IMR-90 (cell line): Measurements from ENCODE around the gene LRP1B. TPM values are rescaled to one million over a fixed set of nuclear protein-coding genes. Genes with fewer than 3 reads are reported as not detected.

ENCODE experiments used
- ATAC-seq: fragments of 200-7000 bp; cut with Tn5 transposase; 2 replicates; pipeline ENCODE4 v1.9.1; 2020; ENCODE audit warnings: low read depth, mild to moderate bottlenecking, moderate library complexity
- BruUV-seq: library from RNA; stranded (reverse); fragments of 400-500 nt; replicated peaks from 2 replicates; lab custom pipeline; 2021; lab: Mats Ljungman, UMichigan
- CTCF ChIA-PET: fragments of 300-600 bp; formaldehyde crosslinking; extraction: SDS; loops from one replicate; lab custom pipeline; 2021; ENCODE audit warnings: antibody characterized with exemption; lab: Yijun Ruan, JAX
- POLR2A ChIA-PET: fragments of 300-600 bp; sonication (Branson Sonifier 250); formaldehyde crosslinking; loops from one replicate; lab custom pipeline; 2022; ENCODE audit warnings: antibody characterized with exemption; ENCODE audit not compliant: unreplicated experiment; lab: Charles Lee
- DNase-seq: peaks from one replicate; pipeline ENCODE4 v3.0.0; 2013
- H2AFZ ChIP-seq: replicated peaks from 2 replicates; pipeline ENCODE3; 2013; ENCODE audit warnings: low read length, mild to moderate bottlenecking; ENCODE audit not compliant: poor library complexity
- H2AK5ac ChIP-seq: 2 replicates; pipeline ENCODE4 v1.6.1; 2013; ENCODE audit warnings: low read depth, low read length, inconsistent platforms
- H2AK9ac ChIP-seq: replicated peaks from 2 replicates; pipeline ENCODE3; 2013; ENCODE audit warnings: mild to moderate bottlenecking, low read depth, low read length, moderate library complexity; ENCODE audit not compliant: poor library complexity
- H2BK120ac ChIP-seq: 2 replicates; pipeline ENCODE4 v1.6.1; 2013; ENCODE audit warnings: low read depth, low read length, inconsistent platforms
- H2BK15ac ChIP-seq: 3 replicates; pipeline ENCODE4 v1.6.1; 2013; ENCODE audit warnings: low read depth, low read length, inconsistent platforms
- H2BK20ac ChIP-seq: 2 replicates; pipeline ENCODE4 v1.6.1; 2013; ENCODE audit warnings: low read depth, mild to moderate bottlenecking, inconsistent platforms, low read length, moderate library complexity
- H2BK5ac ChIP-seq: 2 replicates; pipeline ENCODE4 v1.6.1; 2013; ENCODE audit warnings: mild to moderate bottlenecking, low read depth, low read length, inconsistent platforms; ENCODE audit not compliant: poor library complexity, severe bottlenecking
- H3K14ac ChIP-seq: replicated peaks from 2 replicates; pipeline ENCODE4 v1.6.1; 2013; ENCODE audit warnings: low read depth, low read length, inconsistent platforms
- H3K18ac ChIP-seq: 2 replicates; pipeline ENCODE4 v1.6.1; 2013; ENCODE audit warnings: low read depth, low read length, control low read depth
- H3K23ac ChIP-seq: 2 replicates; pipeline ENCODE4 v1.6.1; 2013; ENCODE audit warnings: low read depth, low read length, inconsistent platforms
- H3K27ac ChIP-seq: 2 replicates; pipeline ENCODE4 v1.5.1; 2013; ENCODE audit warnings: mild to moderate bottlenecking, control low read depth, low read length; ENCODE audit not compliant: insufficient read depth
- H3K27me3 ChIP-seq: 2 replicates; pipeline ENCODE4 v1.6.1; 2013; ENCODE audit warnings: low read length; ENCODE audit not compliant: control insufficient read depth, insufficient read depth
- H3K36me3 ChIP-seq: 2 replicates; pipeline ENCODE4 v1.6.1; 2013; ENCODE audit warnings: low read length, mixed read lengths; ENCODE audit not compliant: control insufficient read depth, insufficient read depth
- H3K4ac ChIP-seq: 2 replicates; pipeline ENCODE4 v1.6.1; 2013; ENCODE audit warnings: low read depth, low read length, inconsistent platforms
- H3K4me1 ChIP-seq: 2 replicates; pipeline ENCODE4 v1.6.1; 2013; ENCODE audit warnings: low read length, mixed read lengths; ENCODE audit not compliant: control insufficient read depth, insufficient read depth
- H3K4me2 ChIP-seq: 2 replicates; pipeline ENCODE4 v1.6.1; 2013; ENCODE audit warnings: low read depth, mild to moderate bottlenecking, control low read depth, low read length, moderate library complexity
- H3K4me3 ChIP-seq: 2 replicates; pipeline ENCODE4 v1.5.1; 2013; ENCODE audit warnings: low read depth, mild to moderate bottlenecking, control low read depth, low read length, moderate library complexity; ENCODE audit not compliant: insufficient read depth
- H3K56ac ChIP-seq: 2 replicates; pipeline ENCODE4 v1.6.1; 2013; ENCODE audit warnings: low read length, inconsistent platforms; ENCODE audit not compliant: insufficient read depth; ENCODE audit errors: extremely low read depth
- H3K79me1 ChIP-seq, 2 experiments: 2 replicates each; pipeline ENCODE4 v1.6.1; 2013; ENCODE audit warnings: low read length in 2 of 2, inconsistent platforms in 1 of 2, low read depth in 1 of 2
- H3K9ac ChIP-seq: 2 replicates; pipeline ENCODE4 v1.6.1; 2013; ENCODE audit warnings: low read depth, low read length, control low read depth
- H3K9me1 ChIP-seq: 2 replicates; pipeline ENCODE4 v1.6.1; 2013; ENCODE audit warnings: low read length, inconsistent platforms; ENCODE audit not compliant: insufficient read depth
- H3K9me3 ChIP-seq: 2 replicates; pipeline ENCODE4 v1.6.1; 2013; ENCODE audit warnings: low read length; ENCODE audit not compliant: control insufficient read depth, insufficient read depth
- H4K20me1 ChIP-seq: 2 replicates; pipeline ENCODE4 v1.6.1; 2013; ENCODE audit warnings: low read length, inconsistent platforms; ENCODE audit not compliant: insufficient read depth
- H4K5ac ChIP-seq: 2 replicates; pipeline ENCODE4 v1.6.1; 2013; ENCODE audit warnings: mild to moderate bottlenecking, low read depth, low read length, control low read depth
- H4K8ac ChIP-seq, 2 experiments: 2 replicates each; pipeline ENCODE4 v1.6.1; 2013; ENCODE audit warnings: low read depth in 2 of 2, low read length in 2 of 2, control low read depth in 1 of 2, inconsistent platforms in 1 of 2
- H4K91ac ChIP-seq: 2 replicates; pipeline ENCODE4 v1.6.1; 2013; ENCODE audit warnings: low read depth, low read length, inconsistent platforms; ENCODE audit not compliant: insufficient read depth
- BHLHE40 ChIP-seq: fragments of 150-350 bp; IDR thresholded peaks from 2 replicates; pipeline ENCODE4 v1.6.1; 2016; ENCODE audit warnings: mild to moderate bottlenecking, low read depth, low read length
- CEBPB ChIP-seq: IDR thresholded peaks from 2 replicates; pipeline ENCODE4 v1.6.1; 2012; ENCODE audit warnings: low read depth, low read length, improper control_type of control experiment
- CHD1 ChIP-seq: IDR thresholded peaks from 2 replicates; pipeline ENCODE4 v1.6.1; 2012; ENCODE audit warnings: low read depth, low read length, improper control_type of control experiment
- CTCF ChIP-seq: conservative IDR thresholded peaks from 2 replicates; pipeline ENCODE4 v1.5.1; 2012; ENCODE audit warnings: mild to moderate bottlenecking, low read depth, low read length, improper control_type of control experiment
- ELK1 ChIP-seq: fragments of 150-350 bp; IDR thresholded peaks from 2 replicates; pipeline ENCODE4 v1.6.1; 2016; ENCODE audit warnings: low read depth, mild to moderate bottlenecking, low read length, moderate library complexity, borderline replicate concordance
- FOS ChIP-seq: fragments of 150-350 bp; IDR thresholded peaks from 2 replicates; pipeline ENCODE4 v1.6.1; 2016; ENCODE audit warnings: low read depth, low read length
- MAFK ChIP-seq: IDR thresholded peaks from 2 replicates; pipeline ENCODE4 v1.6.1; 2012; ENCODE audit warnings: low read depth, low read length, improper control_type of control experiment
- MAZ ChIP-seq: IDR thresholded peaks from 2 replicates; pipeline ENCODE4 v1.6.1; 2012; ENCODE audit warnings: low read depth, mild to moderate bottlenecking, low read length, improper control_type of control experiment, moderate library complexity, borderline replicate concordance
- MXI1 ChIP-seq: IDR thresholded peaks from 2 replicates; pipeline ENCODE4 v1.6.1; 2012; ENCODE audit warnings: low read depth, mild to moderate bottlenecking, low read length, moderate library complexity, borderline replicate concordance
- NFE2L2 ChIP-seq: fragments of 150-350 bp; IDR thresholded peaks from 2 replicates; pipeline ENCODE4 v1.6.1; 2016; ENCODE audit warnings: low read depth, mild to moderate bottlenecking, low read length
- POLR2A ChIP-seq: IDR thresholded peaks from 2 replicates; pipeline ENCODE4 v1.6.1; 2012; ENCODE audit warnings: mild to moderate bottlenecking, low read depth, low read length
- RAD21 ChIP-seq: IDR thresholded peaks from 2 replicates; pipeline ENCODE4 v1.6.1; 2012; ENCODE audit warnings: low read length, improper control_type of control experiment
- RCOR1 ChIP-seq: IDR thresholded peaks from 2 replicates; pipeline ENCODE4 v1.6.1; 2012; ENCODE audit warnings: mild to moderate bottlenecking, low read length, improper control_type of control experiment; ENCODE audit not compliant: insufficient replicate concordance
- RFX5 ChIP-seq: IDR thresholded peaks from 2 replicates; pipeline ENCODE4 v1.8.0; 2012; ENCODE audit warnings: low read depth, mild to moderate bottlenecking, low read length, moderate library complexity
- SMC3 ChIP-seq: fragments of 150-350 bp; IDR thresholded peaks from 2 replicates; pipeline ENCODE4 v1.6.1; 2016; ENCODE audit warnings: low read depth, mild to moderate bottlenecking, antibody characterized with exemption, low read length, moderate library complexity
- USF2 ChIP-seq: fragments of 150-350 bp; IDR thresholded peaks from 2 replicates; pipeline ENCODE4 v1.6.1; 2017; ENCODE audit warnings: mild to moderate bottlenecking, antibody characterized with exemption, low read length, low read depth
- WGBS, 2 experiments: methylation state at CpG; one replicate each; pipeline versions ENCODE4 v1.1.5 to v1.1.7; 2013; ENCODE audit warnings: missing lambda C conversion rate in 2 of 2; ENCODE audit not compliant: insufficient read length in 1 of 2; ENCODE audit errors: extremely low coverage in 2 of 2; 5-methylcytosine and 5-hydroxymethylcytosine counted together
- dilution Hi-C: fragments of 300-500 bp; cut with HindIII; formaldehyde crosslinking; loops from one replicate; pipeline ENCODE4 v1.14.3; 2018; ENCODE audit warnings: low sequenced_read_pairs; ENCODE audit not compliant: unreplicated experiment
- in situ Hi-C: fragments of 300-500 bp; cut with MboI; formaldehyde crosslinking; loops from 3 replicates; pipeline ENCODE4 v1.14.3; 2019; ENCODE audit warnings: low sequenced_read_pairs, inconsistent platforms, mixed read lengths
- intact Hi-C: fragments of 100-400 bp; cut with micrococcal nuclease; formaldehyde crosslinking; loops from 2 replicates; pipeline ENCODE4 v1.10.0; 2022
- polyA plus RNA-seq, 3 experiments: library from polyadenylated mRNA; depleted of rRNA; stranded (reverse); fragments of >200 nt; gene quantifications; 2 replicates each; pipeline ENCODE4 v1.2.3, GENCODE V29; 2012; ENCODE audit warnings: low replicate concordance in 1 of 3
- total RNA-seq: library from RNA; depleted of rRNA; stranded (reverse); fragments of >200 nt; gene quantifications from 2 replicates; pipeline ENCODE4 v1.2.3, GENCODE V29; 2012

The LRP1B gene
- total and polyA plus RNA-seq, 2 of the 4 experiments (the other 2 are of a cell fraction), result under 0.01 to 0.02 TPM

- intact Hi-C loops, result no loop called here
- H3K14ac ChIP-seq, result no peak overlapping the region
- H3K36me3 ChIP-seq, result no peaks in the 10 kb centered on the region
- no peaks in the 10 kb centered on the region for H3K4me1 ChIP-seq
- H2AFZ ChIP-seq, result no peak overlapping the region
- BruUV-seq, result no TSS peak
- no peak overlapping the region for H3K18ac ChIP-seq
- no peak overlapping the region for H2BK5ac ChIP-seq
- no peaks in the 10 kb centered on the region for H3K9me1 ChIP-seq
- H4K8ac ChIP-seq, result no peak overlapping the region
- dilution Hi-C loops, result no loop called here
- no peak overlapping the region for H3K56ac ChIP-seq
- TF ChIP-seq CEBPB (no peak), FOS (no peak), CTCF (no peak), RAD21 (no peak), SMC3 (no peak), BHLHE40 (no peak), CHD1 (no peak), RCOR1 (no peak), RFX5 (no peak), MXI1 (no peak), MAZ (no peak), POLR2A (no peak), ELK1 (no peak), USF2 (no peak), NFE2L2 (no peak), MAFK (no peak)
- no peaks in the 10 kb centered on the region for H4K20me1 ChIP-seq
- no peak overlapping the region for H2AK5ac ChIP-seq
- no peak overlapping the region for H2BK15ac ChIP-seq
- H3K4me3 ChIP-seq, result no peak overlapping the region
- CTCF ChIA-PET, result no interaction called here
- ATAC-seq (no peak), DNase-seq (no peak)
- H3K4ac ChIP-seq, result no peak overlapping the region
- no peak overlapping the region for H3K9ac ChIP-seq
- H2BK120ac ChIP-seq, result no peak overlapping the region
- in situ Hi-C loops, result no loop called here
- H3K4me2 ChIP-seq, result no peak overlapping the region
- H3K27ac ChIP-seq, result no peak overlapping the region
- no peaks in the 10 kb centered on the region for H3K9me3 ChIP-seq
- POLR2A ChIA-PET, result no interaction called here
- no peak overlapping the region for H2BK20ac ChIP-seq
- H3K23ac ChIP-seq, result no peak overlapping the region
- H4K5ac ChIP-seq, result no peak overlapping the region
- no peaks in the 10 kb centered on the region for H3K79me1 ChIP-seq
- no CpG with 5 or more reads among the region's 2 CpGs for WGBS, 2 experiments
- no peak overlapping the region for H2AK9ac ChIP-seq
- H4K91ac ChIP-seq, result no peak overlapping the region
- H3K27me3 ChIP-seq, result no peaks in the 10 kb centered on the region
Measured at GRCh38 chr2:141900826-141901225, 230.0 kb downstream of the LRP1B start.
